SK-N-MC (cell line): Measurements from ENCODE around the gene PPP6R2.

Source experiments
- DNase-seq: peaks from one replicate; pipeline ENCODE4 v3.0.0-alpha.2; 2011; ENCODE audit warnings: low read depth, low spot score
- H3K27ac ChIP-seq: fragments of 200-600 bp; sonication (generic); 2 replicates; pipeline ENCODE4 v1.5.1; 2016; ENCODE audit warnings: mixed run types
- H3K36me3 ChIP-seq: fragments of 200-600 bp; sonication (generic); 2 replicates; pipeline ENCODE4 v1.6.1; 2017; ENCODE audit warnings: antibody characterized with exemption, low read length, mixed read lengths; ENCODE audit not compliant: insufficient read depth
- H3K4me3 ChIP-seq: fragments of 200-600 bp; sonication (generic); 2 replicates; pipeline ENCODE4 v1.5.1; 2016
- H3K9ac ChIP-seq: fragments of 200-600 bp; sonication (generic); 2 replicates; pipeline ENCODE4 v1.8.0; 2017; ENCODE audit warnings: mixed run types, mixed read lengths; ENCODE audit not compliant: insufficient read length
- H3K9me3 ChIP-seq: fragments of 200-600 bp; sonication (generic); 2 replicates; pipeline ENCODE4 v1.6.1; 2017; ENCODE audit warnings: low read depth, mild to moderate bottlenecking, antibody characterized with exemption, low read length, moderate library complexity, mixed read lengths
- EZH2 ChIP-seq: fragments of 200-600 bp; sonication (generic); IDR thresholded peaks from one replicate; pipeline ENCODE4 v1.6.1; 2017; ENCODE audit warnings: antibody characterized with exemption
- FOXP2 ChIP-seq: optimal IDR thresholded peaks from 2 replicates; pipeline ENCODE3; 2011; ENCODE audit warnings: mild to moderate bottlenecking, moderate library complexity; ENCODE audit not compliant: insufficient read depth; ENCODE audit errors: extremely low read length, control extremely low read depth
- POLR2AphosphoS5 ChIP-seq: IDR thresholded peaks from 2 replicates; pipeline ENCODE4 v1.6.1; 2012; ENCODE audit warnings: mild to moderate bottlenecking, low read depth, low read length, borderline replicate concordance

PPP6R2 gene

DNA sequence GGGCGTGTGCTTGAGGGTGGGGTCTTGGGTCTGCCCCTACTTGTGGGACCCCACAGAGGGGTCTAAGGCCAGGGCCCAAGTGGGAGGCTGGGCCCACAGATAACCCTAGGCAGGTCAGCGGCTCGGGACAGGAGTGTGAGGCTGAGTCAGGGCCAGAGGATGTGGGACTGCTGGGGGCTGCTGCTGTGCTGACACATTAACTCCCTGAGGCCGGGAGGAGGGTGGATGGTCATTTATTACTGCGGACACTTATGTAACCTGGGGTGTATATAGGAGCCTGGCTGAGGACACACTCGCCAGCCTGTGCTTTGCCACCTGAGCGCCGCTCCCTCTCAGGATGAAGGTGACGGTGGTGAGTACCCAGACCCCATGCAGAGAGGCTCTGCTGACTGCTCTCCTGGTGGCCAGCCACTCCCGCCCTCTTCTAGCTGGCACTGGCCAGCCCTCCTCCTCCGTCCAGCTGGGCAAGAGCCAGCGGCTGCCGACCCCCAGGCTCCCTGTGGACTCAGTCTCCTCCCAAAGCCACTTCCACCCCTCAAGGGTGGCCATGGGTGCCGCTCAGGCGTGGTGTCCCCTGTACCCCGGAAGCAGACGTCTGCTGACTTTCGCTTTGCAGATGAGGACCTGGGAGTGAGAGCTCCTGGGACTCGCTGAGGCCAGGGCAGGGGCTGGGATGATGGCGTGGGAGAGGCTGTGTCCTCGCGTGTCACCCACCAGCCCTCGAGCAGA, 143.6 kb downstream of the PPP6R2 start, which contains the start of gene MIOX:
Gene MIOX, plus strand, starts transcription at position 299 of the 729 bp plus-strand sequence. Its CDS starts 39 bp downstream, at position 338.
- Histone ChIP-seq H3K9me3 (no peaks in the 10 kb centered on the region), H3K27ac (no peak within 1 kb of the TSS), H3K36me3 (no peaks in the 10 kb centered on the region; the same call in 1 of the 2 replicates), H3K4me3 (peak within 1 kb of the TSS; percentile 14; the same call in 1 of the 2 replicates), H3K9ac (no peak within 1 kb of the TSS)
- no peak for DNase-seq
- TF ChIP-seq EZH2 (no peak), POLR2AphosphoS5 (no peak), FOXP2 (no peak)

DNA sequence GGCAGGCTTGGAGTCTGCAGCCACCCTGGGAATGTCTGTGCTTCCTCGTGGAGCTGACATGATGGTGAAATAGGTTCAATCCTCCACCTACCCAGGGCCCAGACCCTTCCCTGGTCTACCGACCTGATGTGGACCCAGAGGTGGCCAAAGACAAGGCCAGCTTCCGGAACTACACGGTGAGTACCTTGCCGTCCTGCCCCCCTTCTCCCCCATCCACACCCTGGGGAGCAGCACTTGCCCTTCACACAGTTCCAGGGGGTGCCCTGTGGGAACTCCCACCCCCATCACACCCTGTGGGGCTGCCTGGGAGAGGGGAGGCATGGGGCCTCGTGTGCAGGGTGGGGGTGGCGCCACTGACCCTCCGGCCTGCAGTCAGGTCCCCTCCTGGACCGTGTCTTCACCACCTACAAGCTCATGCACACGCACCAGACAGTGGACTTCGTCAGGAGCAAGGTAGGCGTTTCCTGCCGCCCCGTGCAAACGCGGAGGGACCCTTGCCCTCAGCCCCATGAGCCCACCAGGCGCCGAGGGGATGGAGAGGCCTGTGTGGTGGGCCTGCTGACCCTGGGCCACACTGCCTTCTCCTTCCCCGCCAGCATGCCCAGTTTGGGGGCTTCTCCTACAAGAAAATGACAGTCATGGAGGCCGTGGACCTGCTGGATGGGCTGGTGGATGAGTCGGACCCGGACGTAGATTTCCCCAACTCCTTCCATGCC, 144.3 kb downstream of the PPP6R2 start:
- Histone ChIP-seq H3K9me3 (no peaks in the 10 kb centered on the region), H3K27ac (no peak overlapping the region), H3K4me3 (no peak overlapping the region), H3K36me3 (no peaks in the 10 kb centered on the region; the same call in 1 of the 2 replicates), H3K9ac (no peak overlapping the region)
- TF ChIP-seq EZH2 (no peak), FOXP2 (no peak), POLR2AphosphoS5 (no peak)
- DNase-seq: no peak

DNA sequence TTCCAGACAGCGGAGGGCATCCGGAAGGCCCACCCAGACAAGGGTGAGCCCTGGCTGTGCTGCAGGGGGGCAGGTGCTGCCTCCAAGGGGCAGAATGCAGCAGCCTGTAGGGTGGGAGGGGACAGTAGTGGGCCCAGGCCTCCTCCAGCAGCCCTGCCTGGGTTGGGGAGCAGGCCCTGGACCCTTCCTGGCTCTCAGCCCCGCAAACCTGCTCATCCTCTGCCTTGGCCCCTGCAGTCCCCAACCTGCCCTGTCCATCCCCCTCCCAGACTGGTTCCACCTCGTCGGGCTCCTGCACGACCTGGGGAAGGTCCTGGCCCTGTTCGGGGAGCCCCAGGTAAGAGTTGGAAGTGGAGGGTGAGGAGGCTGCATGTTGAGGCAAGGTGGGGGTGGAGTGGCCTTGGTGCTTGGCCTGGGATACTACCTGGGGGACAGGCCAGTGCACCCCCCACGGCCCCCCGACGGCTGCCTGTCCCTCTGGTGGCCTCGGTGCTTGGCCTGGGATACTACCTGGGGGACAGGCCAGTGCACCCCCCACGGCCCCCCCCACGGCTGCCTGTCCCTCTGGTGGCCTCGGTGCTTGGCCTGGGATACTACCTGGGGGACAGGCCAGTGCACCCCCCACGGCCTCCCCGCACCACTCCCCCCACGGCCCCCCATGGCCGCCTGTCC, 145.0 kb downstream of the PPP6R2 start:
- TF ChIP-seq FOXP2 (no peak), POLR2AphosphoS5 (no peak), EZH2 (no peak)
- Histone ChIP-seq H3K9me3 (no peaks in the 10 kb centered on the region), H3K27ac (no peak overlapping the region), H3K9ac (no peak overlapping the region), H3K36me3 (no peaks in the 10 kb centered on the region; the same call in 1 of the 2 replicates), H3K4me3 (no peak overlapping the region)
- no peak for DNase-seq

DNA sequence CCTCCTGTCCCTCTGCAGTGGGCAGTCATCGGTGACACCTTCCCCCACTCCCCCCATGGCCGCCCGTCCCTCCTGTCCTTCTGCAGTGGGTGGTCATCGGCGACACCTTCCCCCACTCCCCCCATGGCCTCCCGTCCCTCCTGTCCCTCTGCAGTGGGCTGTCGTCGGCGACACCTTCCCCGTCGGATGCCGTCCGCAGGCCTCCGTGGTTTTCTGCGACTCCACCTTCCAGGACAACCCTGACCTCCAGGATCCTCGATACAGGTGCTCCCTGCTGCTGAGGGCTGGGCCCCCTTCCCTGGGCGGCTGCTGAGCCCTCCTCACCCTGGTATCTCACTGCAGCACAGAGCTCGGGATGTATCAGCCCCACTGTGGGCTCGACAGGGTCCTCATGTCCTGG, 145.8 kb downstream of the PPP6R2 start:
- TF ChIP-seq EZH2: no peak
- TF ChIP-seq FOXP2: no peak
- no peak for TF ChIP-seq POLR2AphosphoS5
- H3K27ac ChIP-seq: no peak overlapping the region
- H3K4me3 ChIP-seq: no peak overlapping the region
- no peak for DNase-seq
- H3K9ac ChIP-seq: no peak overlapping the region
- H3K36me3 ChIP-seq: no peaks in the 10 kb centered on the region
- H3K9me3 ChIP-seq: no peaks in the 10 kb centered on the region

DNA sequence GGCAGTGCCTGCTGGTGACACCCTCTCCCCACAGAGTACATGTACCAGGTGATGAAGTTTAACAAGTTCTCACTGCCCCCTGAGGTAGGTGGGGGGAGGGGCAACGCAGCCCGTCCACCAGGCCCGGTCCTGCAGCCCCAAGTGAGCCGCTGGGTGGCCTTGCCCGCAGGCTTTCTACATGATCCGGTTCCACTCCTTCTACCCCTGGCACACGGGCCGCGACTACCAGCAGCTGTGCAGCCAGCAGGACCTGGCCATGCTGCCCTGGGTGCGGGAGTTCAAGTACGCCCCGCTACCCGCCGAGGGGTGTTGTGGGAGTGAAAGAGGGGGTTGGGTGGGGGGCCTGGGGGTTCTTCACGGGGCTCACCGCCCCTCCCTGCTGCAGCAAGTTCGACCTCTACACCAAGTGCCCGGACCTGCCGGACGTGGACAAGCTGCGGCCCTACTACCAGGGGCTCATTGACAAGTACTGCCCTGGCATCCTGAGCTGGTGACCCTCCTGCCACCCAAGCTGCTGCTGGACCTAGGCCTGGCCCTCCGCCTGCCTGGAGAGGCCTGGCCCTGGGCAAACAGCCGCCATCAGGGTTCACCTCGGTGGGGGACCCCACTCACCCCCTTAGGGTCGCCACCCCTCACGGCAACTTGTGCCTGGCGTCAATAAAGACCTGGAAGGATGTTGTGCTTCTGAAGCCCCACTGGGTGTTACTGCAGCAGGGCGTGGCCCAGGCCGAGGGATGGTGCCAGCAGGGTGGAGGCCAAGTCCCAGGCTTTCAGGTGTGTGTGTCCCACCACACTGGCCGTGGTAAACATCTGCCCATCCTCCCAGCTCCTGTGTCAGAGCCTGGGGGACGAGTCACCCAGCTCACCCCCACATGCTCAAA, 146.5 kb downstream of the PPP6R2 start:
- Histone ChIP-seq H3K9me3 (no peaks in the 10 kb centered on the region), H3K27ac (no peak overlapping the region), H3K9ac (no peak overlapping the region), H3K4me3 (no peak overlapping the region), H3K36me3 (no peaks in the 10 kb centered on the region)
- no peak for TF ChIP-seq POLR2AphosphoS5
- no peak for TF ChIP-seq FOXP2
- TF ChIP-seq EZH2: no peak
- DNase-seq: no peak

DNA sequence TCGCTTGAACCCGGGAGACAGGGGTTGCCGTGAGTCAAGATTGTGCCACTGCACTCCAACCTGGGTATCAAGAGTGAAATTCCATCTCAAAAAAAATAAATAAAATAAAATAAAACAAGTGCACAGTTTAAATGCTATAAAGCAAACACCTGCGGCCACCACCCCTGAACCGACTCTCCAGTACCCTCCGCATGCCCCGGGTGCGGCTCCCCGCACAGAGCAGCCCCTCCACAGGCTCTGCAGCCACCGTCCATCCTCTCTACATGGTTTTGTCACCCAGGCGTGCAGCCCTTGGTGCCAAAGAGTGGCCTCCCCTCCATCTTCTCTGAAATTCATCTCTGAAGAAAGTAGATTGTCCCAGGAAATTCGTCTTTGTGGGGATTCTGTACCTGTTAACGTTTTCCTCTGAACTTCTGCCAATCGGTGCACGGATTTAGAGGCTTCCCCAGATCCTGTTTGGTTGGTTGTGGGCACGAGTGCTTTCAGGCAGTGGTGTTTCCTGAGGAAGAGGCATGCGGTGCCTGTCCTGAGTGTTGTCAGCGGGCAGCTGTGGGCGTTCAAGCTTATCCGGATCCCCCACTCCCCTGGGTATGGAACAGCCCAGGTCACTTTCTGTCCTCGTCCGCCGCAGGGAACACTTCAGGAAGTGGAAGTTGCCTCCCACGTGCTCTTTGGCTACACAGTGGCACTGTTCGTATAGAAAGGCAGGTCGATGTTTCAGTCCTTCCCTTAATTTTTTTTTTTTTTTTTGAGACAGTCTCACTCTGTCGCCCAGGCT, 147.6 kb downstream of the PPP6R2 start:
- H3K4me3 ChIP-seq: no peak overlapping the region
- DNase-seq: no peak
- H3K36me3 ChIP-seq: no peaks in the 10 kb centered on the region
- H3K9me3 ChIP-seq: no peaks in the 10 kb centered on the region
- no peak overlapping the region for H3K27ac ChIP-seq
- TF ChIP-seq FOXP2 (no peak), POLR2AphosphoS5 (no peak), EZH2 (no peak)
- no peak overlapping the region for H3K9ac ChIP-seq
